Heart left ventricle (tissue), 16 donors: ENCODE data around the gene MB21D2. TPM values are rescaled to one million over a fixed set of nuclear protein-coding genes. Genes with fewer than 3 reads are reported as not detected.

Experiments used
- ATAC-seq, 4 donors: fragments of 200-7000 bp; cut with Tn5 transposase; one replicate each; pipeline ENCODE4 v1.9.1; 2020 to 2022; ENCODE audit warnings: moderate library complexity in 4 of 4, mild to moderate bottlenecking in 3 of 4, moderate number of reproducible peaks in 1 of 4
- DNase-seq, 5 donors: peaks; one replicate each; pipeline ENCODE4 v3.0.0-alpha.2; 2020
- H3K27ac ChIP-seq, 12 donors: fragments of 200-600 bp; sonication (generic) in 4 of 12; one replicate each; pipeline versions ENCODE4 v1.5.0 to v1.8.0; 2016 to 2022; ENCODE audit warnings: mild to moderate bottlenecking in 2 of 12
- H3K27me3 ChIP-seq, 9 donors: fragments of 200-600 bp; sonication (generic) in 2 of 9; one replicate each; pipeline versions ENCODE4 v1.5.1 to v1.8.0; 2016 to 2022; ENCODE audit warnings: mild to moderate bottlenecking in 3 of 9
- H3K36me3 ChIP-seq, 9 donors: fragments of 200-600 bp; sonication (generic) in 2 of 9; one replicate each; pipeline versions ENCODE4 v1.5.0 to v1.8.0; 2018 to 2022; ENCODE audit warnings: mild to moderate bottlenecking in 2 of 9
- H3K4me1 ChIP-seq, 12 donors: fragments of 200-600 bp; sonication (generic) in 4 of 12; one replicate each; pipeline versions ENCODE4 v1.5.0 to v1.8.0; 2016 to 2022; ENCODE audit warnings: mild to moderate bottlenecking in 3 of 12
- H3K4me3 ChIP-seq, 12 donors: fragments of 200-600 bp; sonication (generic) in 4 of 12; one replicate each; pipeline versions ENCODE4 v1.5.0 to v1.8.0; 2017 to 2022; ENCODE audit warnings: mild to moderate bottlenecking in 9 of 12, moderate library complexity in 4 of 12
- H3K9me3 ChIP-seq, 12 donors: fragments of 200-600 bp; sonication (generic) in 4 of 12; one replicate each; pipeline versions ENCODE4 v1.5.0 to v1.8.0; 2016 to 2022; ENCODE audit warnings: mild to moderate bottlenecking in 1 of 12
- POLR2A ChIP-seq, 2 donors: fragments of 450-650 bp; IDR thresholded peaks; one replicate each; pipeline ENCODE4 v1.6.1; 2017; ENCODE audit warnings: antibody characterized with exemption in 2 of 2, mild to moderate bottlenecking in 2 of 2, moderate library complexity in 2 of 2
- WGBS, 4 donors: extraction: QIAGEN DNeasy Blood & Tissue Kit in 2 of 4; methylation state at CpG; one replicate each; pipeline versions ENCODE4 v1.1.5 to v1.1.7; 2013 to 2018; 5-methylcytosine and 5-hydroxymethylcytosine counted together
- intact Hi-C, 10 donors: fragments of 100-400 bp; cut with DNase I; formaldehyde crosslinking; loops; one replicate each; pipeline versions ENCODE4 v1.11.1 to v1.14.2; 2022
- polyA plus RNA-seq, 2 donors: library from polyadenylated mRNA; stranded (reverse); fragments of 200-250 nt; gene quantifications; one replicate each; pipeline ENCODE4 v1.2.3, GENCODE V29; 2013
- total RNA-seq, 9 donors: library from RNA; depleted of rRNA in 2 of 9; stranded (reverse); fragments of >200 nt in 2 of 9; fragmentation: NEBNext Ultra II Directional in 3 of 9; extraction: Animal tissue kit (Norgen Biotek cat#: 25700) in 3 of 9; gene quantifications; one replicate each; pipeline versions ENCODE4 v1.1.0 to v1.2.4, GENCODE V29; 2016 to 2023
- TF ChIP-seq, protein P1 (sequence below), 12 donors: fragments of 200-600 bp; sonication (generic) in 4 of 12; IDR thresholded peaks; one replicate each; pipeline versions ENCODE4 v1.5.0 to v1.8.0; 2018 to 2022; ENCODE audit warnings: antibody characterized with exemption in 12 of 12, mild to moderate bottlenecking in 5 of 12
- donor health status: ischemic (EF 13 %, LVEDD 7.1; RV severe dilation, severe dysfunction).
- donor health status: healthy with polysubstance abuse.
- donor health status: DM: no; HTN: yes; CAD: no.
- donor health status: DM: no; HTN: no; CAD: no.
- donor health status: ischemic (EF 25% LVEDD 6.9; RV normal size, moderate dysfunction).
- donor health status: ischemic (EF 25% LVEDD 5.7; RV mildly dilated, moderate dysfunction).
- donor health status: healthy.
- donor health status: DM: yes; HTN: yes; CAD: no.
- donor health status: ischemic (EF 35%, LVEDD 5.7; RV mildly dilated, moderate dysfunction).
- donor health status: nonischemic (EF 11% LVEDD 7.7; RV severe dilation, severe dysfunction).
- donor health status: DM: yes; HTN: yes; CAD: no.
- donor health status: PGD.
- donor health status: ischemic (EF 29% LVEDD 5.4; RV normal size, mild dysfunction).
- donor health status: nonischemic (EF 23%, LVEDD 6.1; RV moderate dilation, normal function).

MB21D2 gene
- total and polyA plus RNA-seq, 11 donors = 0.91 to 5.0 (median 3.1) TPM

DNA sequence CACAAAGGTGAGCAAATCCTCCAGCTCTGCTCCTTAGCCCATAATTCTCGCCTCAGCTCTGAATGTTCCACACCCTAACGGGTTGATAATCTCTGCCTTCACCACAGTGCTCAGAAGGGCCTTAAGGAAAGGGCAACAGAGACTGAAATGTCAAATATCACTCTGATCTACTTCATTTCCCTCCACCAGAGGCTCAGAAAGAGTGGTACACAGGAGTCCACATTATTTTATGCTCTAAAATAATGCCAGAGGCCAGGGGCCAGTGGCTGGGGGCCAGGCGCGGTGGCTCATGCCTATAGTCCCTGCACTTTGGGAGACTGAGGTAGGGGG lies 72.2 kb downstream of the MB21D2 start:
- Histone ChIP-seq H3K27me3 (no peaks in the 10 kb centered on the region), H3K27ac (no peak overlapping the region), H3K4me3 (no peak overlapping the region), H3K9me3 (no peaks in the 10 kb centered on the region), H3K36me3 (no peaks in the 10 kb centered on the region), H3K4me1 (peaks cover 0 to 38% (median 12%) of the 10 kb centered on the region in 12 donors)
- DNase-seq (no peak), ATAC-seq (no peak)
- WGBS, 4 donors = 93 to 100% (median 95%) methylated on average over 4 of the region's 4 CpGs
- TF ChIP-seq POLR2A (IDR thresholded peaks at IDR 0.05) = no peak
- TF ChIP-seq, protein P1, sequence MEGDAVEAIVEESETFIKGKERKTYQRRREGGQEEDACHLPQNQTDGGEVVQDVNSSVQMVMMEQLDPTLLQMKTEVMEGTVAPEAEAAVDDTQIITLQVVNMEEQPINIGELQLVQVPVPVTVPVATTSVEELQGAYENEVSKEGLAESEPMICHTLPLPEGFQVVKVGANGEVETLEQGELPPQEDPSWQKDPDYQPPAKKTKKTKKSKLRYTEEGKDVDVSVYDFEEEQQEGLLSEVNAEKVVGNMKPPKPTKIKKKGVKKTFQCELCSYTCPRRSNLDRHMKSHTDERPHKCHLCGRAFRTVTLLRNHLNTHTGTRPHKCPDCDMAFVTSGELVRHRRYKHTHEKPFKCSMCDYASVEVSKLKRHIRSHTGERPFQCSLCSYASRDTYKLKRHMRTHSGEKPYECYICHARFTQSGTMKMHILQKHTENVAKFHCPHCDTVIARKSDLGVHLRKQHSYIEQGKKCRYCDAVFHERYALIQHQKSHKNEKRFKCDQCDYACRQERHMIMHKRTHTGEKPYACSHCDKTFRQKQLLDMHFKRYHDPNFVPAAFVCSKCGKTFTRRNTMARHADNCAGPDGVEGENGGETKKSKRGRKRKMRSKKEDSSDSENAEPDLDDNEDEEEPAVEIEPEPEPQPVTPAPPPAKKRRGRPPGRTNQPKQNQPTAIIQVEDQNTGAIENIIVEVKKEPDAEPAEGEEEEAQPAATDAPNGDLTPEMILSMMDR (IDR thresholded peaks at IDR 0.05) = no peak
- intact Hi-C loops = no loop called here

DNA sequence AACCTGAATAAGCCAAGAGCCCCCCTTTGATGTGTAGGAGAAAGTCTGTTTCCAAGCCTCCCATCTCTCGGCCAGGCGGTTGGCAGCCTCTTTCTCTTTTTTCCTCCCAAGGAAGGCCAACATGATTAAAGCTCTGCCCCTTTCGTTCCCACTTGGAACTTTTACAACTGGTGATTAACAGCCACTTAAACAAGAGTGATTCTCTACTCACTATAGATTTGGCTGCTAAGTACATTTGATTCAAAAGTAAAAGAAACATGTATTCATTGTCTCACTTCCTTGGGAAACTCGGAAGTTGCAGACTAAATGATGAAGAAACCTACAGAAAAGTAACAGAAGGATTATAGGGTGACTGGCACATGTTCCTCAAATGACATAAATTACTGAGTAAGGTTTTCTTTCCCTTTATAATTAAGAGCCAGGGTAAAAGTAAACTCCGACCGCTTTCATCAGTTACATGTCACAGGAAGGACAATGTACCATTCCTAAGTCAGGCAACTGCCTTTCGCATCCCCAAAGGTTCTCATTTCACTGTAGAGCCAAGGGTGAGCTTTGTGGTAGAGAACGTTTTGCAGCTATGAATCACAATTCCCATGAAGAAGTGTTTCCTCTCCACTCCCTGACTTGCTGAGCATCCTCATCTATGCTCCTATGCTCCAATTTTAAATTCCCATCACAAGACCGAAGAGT lies 72.7 kb downstream of the MB21D2 start:
- TF ChIP-seq, protein P1 (IDR thresholded peaks at IDR 0.05) = no peak
- no peak for TF ChIP-seq POLR2A (IDR thresholded peaks at IDR 0.05)
- WGBS, 4 donors = 69 to 76% (median 73%) methylated on average over 9 of the region's 9 CpGs
- intact Hi-C loops = no loop called here
- Histone ChIP-seq H3K4me3 (no peak overlapping the region), H3K9me3 (no peaks in the 10 kb centered on the region), H3K4me1 (peaks cover 0 to 38% (median 12%) of the 10 kb centered on the region in 12 donors), H3K27me3 (no peaks in the 10 kb centered on the region), H3K27ac (no peak overlapping the region), H3K36me3 (no peaks in the 10 kb centered on the region)
- ATAC-seq (no peak), DNase-seq (no peak)

DNA sequence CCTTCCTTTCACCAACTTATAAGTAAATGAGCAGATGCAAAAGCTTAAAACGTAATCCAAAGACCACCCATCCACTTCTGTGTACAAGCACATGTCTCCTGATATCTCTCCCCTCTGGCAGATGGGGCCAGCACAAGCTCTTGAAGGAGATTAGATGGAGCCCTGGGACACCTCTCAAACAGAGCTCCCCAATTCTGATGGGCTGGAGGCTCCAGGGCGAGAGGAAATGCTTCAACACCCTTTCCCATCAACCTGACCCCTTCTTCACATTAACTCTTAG lies 73.2 kb downstream of the MB21D2 start:
- TF ChIP-seq POLR2A (IDR thresholded peaks at IDR 0.05) = no peak
- TF ChIP-seq, protein P1 (IDR thresholded peaks at IDR 0.05) = no peak
- intact Hi-C loops = no loop called here
- DNase-seq = no peak
- H3K27ac ChIP-seq = no peak overlapping the region
- no peak for ATAC-seq
- H3K27me3 ChIP-seq = no peaks in the 10 kb centered on the region
- H3K4me3 ChIP-seq = no peak overlapping the region
- WGBS, 4 donors = 72 to 81% (median 78%) methylated on average over 2 of the region's 2 CpGs
- peaks cover 0 to 38% (median 12%) of the 10 kb centered on the region in 12 donors for H3K4me1 ChIP-seq
- H3K36me3 ChIP-seq = no peaks in the 10 kb centered on the region
- no peaks in the 10 kb centered on the region for H3K9me3 ChIP-seq

GRCh38 chr3:192843723-192844485 lies 73.8 kb downstream of the MB21D2 start:
- Histone ChIP-seq H3K4me1 (peaks cover 0 to 38% (median 12%) of the 10 kb centered on the region in 12 donors), H3K4me3 (no peak overlapping the region), H3K9me3 (no peaks in the 10 kb centered on the region), H3K27ac (no peak overlapping the region), H3K36me3 (no peaks in the 10 kb centered on the region), H3K27me3 (no peaks in the 10 kb centered on the region)
- WGBS, 4 donors = 83 to 85% (median 84%) methylated on average over 10 of the region's 10 CpGs
- no peak for DNase-seq
- TF ChIP-seq, protein P1 (IDR thresholded peaks at IDR 0.05) = no peak
- intact Hi-C loops = no loop called here
- ATAC-seq = no peak
